Mucosa of descending colon (tissue), 3 donors: ENCODE data around the gene FHIT. TPM values are rescaled to one million over a fixed set of nuclear protein-coding genes. Genes with fewer than 3 reads are reported as not detected.

Source experiments
- ATAC-seq: fragments of 200-7000 bp; cut with Tn5 transposase; one replicate; pipeline ENCODE4 v1.9.1; 2020; ENCODE audit warnings: mild to moderate bottlenecking, moderate library complexity
- DNase-seq, 3 donors: peaks; one replicate each; pipeline ENCODE4 v3.0.0-alpha.2; 2020
- H3K36me3 ChIP-seq: fragments of 200-600 bp; one replicate; pipeline ENCODE4 v1.8.0; 2021; ENCODE audit warnings: low read depth, mild to moderate bottlenecking
- H3K4me1 ChIP-seq: fragments of 200-600 bp; one replicate; pipeline ENCODE4 v1.8.0; 2021; ENCODE audit warnings: low read depth, mild to moderate bottlenecking
- H3K4me3 ChIP-seq: fragments of 200-600 bp; one replicate; pipeline ENCODE4 v1.8.0; 2021; ENCODE audit warnings: mild to moderate bottlenecking
- H3K9me3 ChIP-seq: fragments of 200-600 bp; one replicate; pipeline ENCODE4 v1.8.0; 2021; ENCODE audit warnings: mild to moderate bottlenecking
- CTCF ChIP-seq: fragments of 200-600 bp; IDR thresholded peaks from one replicate; pipeline ENCODE4 v1.8.0; 2022; ENCODE audit warnings: antibody characterized with exemption, mild to moderate bottlenecking
- intact Hi-C, 2 donors: fragments of 100-400 bp; cut with DNase I in 1 of 2; cut with micrococcal nuclease in 1 of 2; formaldehyde crosslinking; loops; one replicate each; pipeline versions ENCODE4 v1.11.0 to v1.11.1; 2022; cut with DNase I, micrococcal nuclease
- total RNA-seq, 3 donors: library from RNA; stranded (reverse); fragmentation: NEBNext Ultra II Directional in 2 of 3; extraction: Animal tissue kit (Norgen Biotek cat#: 25700) in 2 of 3; gene quantifications; one replicate each; pipeline versions ENCODE4 v1.2.1 to v1.2.4, GENCODE V29; 2021 to 2023
- donor health status: DM: no; HTN: no; CAD: no; lungs with moderate emphysema.
- donor health status: DM: no; HTN: no; CAD: no.
- donor health status: DM: no; HTN: yes; CAD: no.

Gene FHIT
- total RNA-seq, 3 donors from 2014 or later: 8.9 to 20.7 (median 18.6) TPM

- no peaks in the 10 kb centered on the region for H3K9me3 ChIP-seq
Observed at GRCh38 chr3:61172203-61172602, 79.0 kb downstream of the FHIT start.

GRCh38 chr3:61169621-61170251, 81.5 kb downstream of the FHIT start:
- Histone ChIP-seq H3K4me3 (no peak overlapping the region), H3K4me1 (no peaks in the 10 kb centered on the region), H3K36me3 (no peaks in the 10 kb centered on the region), H3K9me3 (no peaks in the 10 kb centered on the region)
- DNase-seq: no peak
- intact Hi-C loops: no loop called here
- no peak for ATAC-seq
- TF ChIP-seq CTCF: no peak

More at GRCh38 chr3:61172203-61172602, 79.0 kb downstream of the FHIT start:
- DNase-seq: no peak
- no peak for TF ChIP-seq CTCF
- H3K36me3 ChIP-seq: no peaks in the 10 kb centered on the region
- ATAC-seq: no peak
- no peaks in the 10 kb centered on the region for H3K4me1 ChIP-seq
- intact Hi-C loops: no loop called here
- H3K4me3 ChIP-seq: no peak overlapping the region

GRCh38 chr3:61168286-61168685, 83.0 kb downstream of the FHIT start:
- no peak for DNase-seq
- Histone ChIP-seq H3K4me1 (no peaks in the 10 kb centered on the region), H3K36me3 (no peaks in the 10 kb centered on the region), H3K9me3 (no peaks in the 10 kb centered on the region), H3K4me3 (no peak overlapping the region)
- TF ChIP-seq CTCF: no peak
- intact Hi-C loops: no loop called here
- ATAC-seq: no peak

GRCh38 chr3:61162965-61163364, 88.3 kb downstream of the FHIT start:
- intact Hi-C loops: no loop called here
- no peak for TF ChIP-seq CTCF
- ATAC-seq: no peak
- no peaks in the 10 kb centered on the region for H3K9me3 ChIP-seq
- H3K4me1 ChIP-seq: no peaks in the 10 kb centered on the region
- no peak overlapping the region for H3K4me3 ChIP-seq
- no peak for DNase-seq
- no peaks in the 10 kb centered on the region for H3K36me3 ChIP-seq

GRCh38 chr3:61158667-61159066, 92.6 kb downstream of the FHIT start:
- no peaks in the 10 kb centered on the region for H3K9me3 ChIP-seq
- no peak for TF ChIP-seq CTCF
- H3K36me3 ChIP-seq: no peaks in the 10 kb centered on the region
- no peak overlapping the region for H3K4me3 ChIP-seq
- intact Hi-C loops: no loop called here
- H3K4me1 ChIP-seq: no peaks in the 10 kb centered on the region
- DNase-seq (no peak), ATAC-seq (no peak)

GRCh38 chr3:61158216-61158615, 93.0 kb downstream of the FHIT start:
- no peak for ATAC-seq
- intact Hi-C loops: no loop called here
- H3K9me3 ChIP-seq: no peaks in the 10 kb centered on the region
- no peak for DNase-seq
- no peaks in the 10 kb centered on the region for H3K36me3 ChIP-seq
- no peak overlapping the region for H3K4me3 ChIP-seq
- TF ChIP-seq CTCF: no peak
- H3K4me1 ChIP-seq: no peaks in the 10 kb centered on the region
